Natural killer cell (primary cell): ENCODE results near the gene ZNF467. TPM values are rescaled to one million over a fixed set of nuclear protein-coding genes. Genes with fewer than 3 reads are reported as not detected.

ENCODE experiments used
- ATAC-seq, 3 donors: fragments of 150-1000 bp in 2 of 3; fragments of 200-7000 bp in 1 of 3; cut with Tn5 transposase; 1 replicate in 1 of 3; 2 replicates in 2 of 3; pipeline ENCODE4 v1.10.0; 2021; ENCODE audit warnings: mild to moderate bottlenecking in 2 of 3, moderate library complexity in 2 of 3
- DNase-seq, 2 donors: peaks; one replicate each; pipeline versions ENCODE4 v3.0.0 to v3.0.0-alpha.2; 2013 to 2021; ENCODE audit warnings: mixed read lengths in 1 of 2
- H3K27ac ChIP-seq: one replicate; pipeline ENCODE4 v1.5.1; 2013; ENCODE audit warnings: mild to moderate bottlenecking, low read length
- H3K27me3 ChIP-seq: one replicate; pipeline ENCODE4 v1.6.1; 2013; ENCODE audit warnings: low read length; ENCODE audit not compliant: control insufficient read depth, insufficient read depth
- H3K36me3 ChIP-seq: one replicate; pipeline ENCODE4 v1.6.1; 2013; ENCODE audit warnings: low read length; ENCODE audit not compliant: control insufficient read depth, insufficient read depth
- H3K4me1 ChIP-seq: one replicate; pipeline ENCODE4 v1.6.1; 2013; ENCODE audit warnings: low read length; ENCODE audit not compliant: control insufficient read depth, insufficient read depth
- H3K4me3 ChIP-seq: one replicate; pipeline ENCODE4 v1.5.1; 2013; ENCODE audit warnings: low read length
- H3K9me3 ChIP-seq: one replicate; pipeline ENCODE4 v1.6.1; 2013; ENCODE audit warnings: low read length; ENCODE audit not compliant: control insufficient read depth, insufficient read depth
- H3K27ac Mint-ChIP-seq, 2 donors: one replicate each; pipeline ENCODE4 v1.8.0; 2022; ENCODE audit warnings: mild to moderate bottlenecking in 2 of 2, mixed read lengths in 2 of 2, moderate library complexity in 1 of 2
- H3K27me3 Mint-ChIP-seq, 2 donors: one replicate each; pipeline ENCODE4 v1.8.0; 2022; ENCODE audit warnings: low read depth in 2 of 2, mixed read lengths in 2 of 2
- H3K36me3 Mint-ChIP-seq: one replicate; pipeline ENCODE4 v1.8.0; 2022; ENCODE audit warnings: mixed read lengths
- H3K4me1 Mint-ChIP-seq, 2 donors: one replicate each; pipeline ENCODE4 v1.8.0; 2022; ENCODE audit warnings: mixed read lengths in 2 of 2
- H3K4me3 Mint-ChIP-seq: one replicate; pipeline ENCODE4 v1.8.0; 2022; ENCODE audit warnings: mild to moderate bottlenecking, moderate library complexity, mixed read lengths
- H3K9me3 Mint-ChIP-seq, 2 donors: one replicate each; pipeline ENCODE4 v1.8.0; 2022; ENCODE audit warnings: mixed read lengths in 2 of 2
- WGBS: methylation state at CpG from one replicate; pipeline ENCODE4 v1.1.7; 2013; ENCODE audit warnings: missing lambda C conversion rate; ENCODE audit not compliant: insufficient coverage; 5-methylcytosine and 5-hydroxymethylcytosine counted together
- intact Hi-C: fragments of 100-400 bp; cut with micrococcal nuclease; formaldehyde crosslinking; loops from one replicate; pipeline ENCODE4 v1.14.2; 2022
- total RNA-seq, 4 donors: library from RNA; stranded (reverse); fragments of 120-200 nt in 1 of 4; gene quantifications; one replicate each; pipeline versions ENCODE4 v1.2.3 to v1.2.4, GENCODE V29; 2013 to 2022
- TF ChIP-seq, protein P1 (sequence below): fragments of 200-600 bp; IDR thresholded peaks from one replicate; pipeline ENCODE4 v1.8.0; 2022; ENCODE audit warnings: antibody characterized with exemption

ZNF467 gene
- total RNA-seq, 3 donors from 2014 or later (not counting 1 experiment from before 2014, with no cell fraction given): 2.8 to 5.4 (median 3.7) TPM

DNA sequence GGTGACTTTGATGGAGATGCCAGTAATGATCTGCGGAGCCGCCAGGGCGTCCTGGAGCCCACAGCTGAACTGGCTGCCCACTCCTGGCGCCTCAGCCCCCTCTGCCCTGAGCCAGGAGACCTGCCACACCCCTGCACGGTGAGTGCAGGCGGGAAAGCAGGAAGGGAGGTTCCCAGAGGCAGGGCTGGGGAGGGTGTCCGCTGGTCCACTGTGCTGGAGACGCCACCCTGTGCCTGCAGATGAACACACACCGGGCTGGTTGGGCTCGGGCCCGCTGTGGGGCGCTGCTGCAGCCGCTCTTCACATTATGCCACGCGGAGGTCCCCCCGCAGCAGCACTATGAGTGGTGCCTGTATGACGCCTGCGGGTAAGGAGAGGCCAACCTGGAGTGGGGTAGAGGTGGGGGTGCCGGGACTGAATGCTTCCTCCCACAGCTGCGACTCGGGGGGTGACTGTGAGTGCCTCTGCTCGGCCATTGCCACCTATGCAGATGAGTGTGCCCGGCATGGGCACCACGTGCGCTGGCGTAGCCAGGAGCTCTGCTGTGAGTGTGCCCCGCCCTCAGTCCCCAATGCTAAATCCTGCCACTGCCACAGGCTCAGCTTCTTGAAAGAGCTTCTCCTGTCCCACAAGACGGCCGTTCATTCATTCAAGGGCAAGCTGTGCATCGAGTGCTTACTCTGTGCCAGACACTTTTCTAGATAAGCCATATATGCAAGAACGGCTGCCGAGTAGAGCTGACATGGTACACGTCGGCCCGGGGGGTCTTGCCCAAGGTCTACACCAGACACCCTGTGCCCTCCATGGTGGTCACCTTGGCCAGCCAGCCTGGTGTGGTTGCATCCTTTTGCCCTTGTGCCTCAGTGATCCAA is 14.3 kb upstream of the ZNF467 start:
- intact Hi-C loops: no loop called here
- DNase-seq (peak in 1 of 2 donors; percentile 29), ATAC-seq (peak in 2 of 3 donors; percentile 43 to 59)
- no peak overlapping the region for H3K4me3 Mint-ChIP-seq
- H3K27ac Mint-ChIP-seq: no peak overlapping the region
- no peak overlapping the region for H3K27ac ChIP-seq
- no peaks in the 10 kb centered on the region for H3K36me3 ChIP-seq
- peaks cover 3% of the 10 kb centered on the region for H3K27me3 ChIP-seq
- peaks cover 0 to 12% of the 10 kb centered on the region in 2 donors for H3K4me1 Mint-ChIP-seq
- H3K27me3 Mint-ChIP-seq: peaks cover 0 to 22% of the 10 kb centered on the region in 2 donors
- TF ChIP-seq, protein P1, sequence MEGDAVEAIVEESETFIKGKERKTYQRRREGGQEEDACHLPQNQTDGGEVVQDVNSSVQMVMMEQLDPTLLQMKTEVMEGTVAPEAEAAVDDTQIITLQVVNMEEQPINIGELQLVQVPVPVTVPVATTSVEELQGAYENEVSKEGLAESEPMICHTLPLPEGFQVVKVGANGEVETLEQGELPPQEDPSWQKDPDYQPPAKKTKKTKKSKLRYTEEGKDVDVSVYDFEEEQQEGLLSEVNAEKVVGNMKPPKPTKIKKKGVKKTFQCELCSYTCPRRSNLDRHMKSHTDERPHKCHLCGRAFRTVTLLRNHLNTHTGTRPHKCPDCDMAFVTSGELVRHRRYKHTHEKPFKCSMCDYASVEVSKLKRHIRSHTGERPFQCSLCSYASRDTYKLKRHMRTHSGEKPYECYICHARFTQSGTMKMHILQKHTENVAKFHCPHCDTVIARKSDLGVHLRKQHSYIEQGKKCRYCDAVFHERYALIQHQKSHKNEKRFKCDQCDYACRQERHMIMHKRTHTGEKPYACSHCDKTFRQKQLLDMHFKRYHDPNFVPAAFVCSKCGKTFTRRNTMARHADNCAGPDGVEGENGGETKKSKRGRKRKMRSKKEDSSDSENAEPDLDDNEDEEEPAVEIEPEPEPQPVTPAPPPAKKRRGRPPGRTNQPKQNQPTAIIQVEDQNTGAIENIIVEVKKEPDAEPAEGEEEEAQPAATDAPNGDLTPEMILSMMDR: no peak
- no peak overlapping the region for H3K4me3 ChIP-seq
- no peaks in the 10 kb centered on the region for H3K9me3 Mint-ChIP-seq
- no peaks in the 10 kb centered on the region for H3K36me3 Mint-ChIP-seq
- no peaks in the 10 kb centered on the region for H3K9me3 ChIP-seq
- H3K4me1 ChIP-seq: no peaks in the 10 kb centered on the region
- WGBS: 50% methylated on average over 35 of the region's 35 CpGs

DNA sequence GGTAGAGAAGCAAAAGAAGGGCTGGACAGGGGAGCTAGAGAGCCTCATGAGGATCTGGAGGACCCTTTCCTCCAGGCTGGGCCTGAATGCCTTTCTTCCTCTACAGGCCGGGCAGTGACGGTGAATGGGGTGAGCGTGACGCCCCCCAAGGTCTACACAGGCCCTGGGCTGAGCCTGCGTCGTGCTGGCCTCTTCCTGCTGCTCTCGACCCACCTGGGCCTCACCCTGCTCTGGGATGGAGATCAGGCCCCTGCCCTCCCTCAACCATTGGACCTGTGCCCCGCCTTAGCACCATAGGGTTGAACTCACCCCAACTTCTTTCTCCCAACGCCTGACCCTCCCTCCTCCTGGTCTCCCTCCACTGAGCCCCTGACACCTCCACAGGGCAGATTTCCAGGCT is 12.6 kb upstream of the ZNF467 start:
- no peaks in the 10 kb centered on the region for H3K9me3 Mint-ChIP-seq
- ATAC-seq (no peak), DNase-seq (no peak)
- intact Hi-C loops: no loop called here
- Histone ChIP-seq H3K9me3 (no peaks in the 10 kb centered on the region), H3K27ac (no peak overlapping the region), H3K4me3 (no peak overlapping the region), H3K36me3 (no peaks in the 10 kb centered on the region), H3K27me3 (peaks cover 2% of the 10 kb centered on the region), H3K4me1 (no peaks in the 10 kb centered on the region)
- peaks cover 0 to 17% of the 10 kb centered on the region in 2 donors for H3K27me3 Mint-ChIP-seq
- TF ChIP-seq, protein P1: no peak
- H3K4me3 Mint-ChIP-seq: no peak overlapping the region
- H3K27ac Mint-ChIP-seq: no peak overlapping the region
- WGBS: 84% methylated on average over 9 of the region's 9 CpGs
- no peaks in the 10 kb centered on the region for H3K36me3 Mint-ChIP-seq
- H3K4me1 Mint-ChIP-seq: peaks cover 0 to 13% of the 10 kb centered on the region in 2 donors

DNA sequence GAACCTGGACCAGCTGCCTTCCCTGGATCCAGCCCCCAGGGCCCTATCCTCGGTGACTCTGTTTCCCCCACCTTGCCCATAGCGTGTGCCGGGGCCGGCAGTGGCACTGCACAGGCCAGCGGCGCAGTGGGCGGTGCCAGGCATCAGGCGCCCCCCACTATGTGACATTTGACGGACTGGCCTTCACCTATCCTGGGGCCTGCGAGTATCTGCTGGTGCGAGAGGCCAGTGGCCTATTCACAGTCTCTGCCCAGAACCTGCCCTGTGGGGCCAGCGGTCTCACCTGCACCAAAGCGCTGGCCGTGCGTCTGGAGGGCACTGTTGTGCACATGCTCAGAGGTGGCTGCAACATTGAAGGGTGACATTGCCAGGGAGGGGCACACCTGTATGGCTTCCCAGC is 12.0 kb upstream of the ZNF467 start:
- H3K4me1 Mint-ChIP-seq: peaks cover 0 to 14% of the 10 kb centered on the region in 2 donors
- no peak for DNase-seq
- WGBS: 93% methylated on average over 15 of the region's 15 CpGs
- H3K36me3 Mint-ChIP-seq: no peaks in the 10 kb centered on the region
- H3K27ac Mint-ChIP-seq: no peak overlapping the region
- Histone ChIP-seq H3K27ac (no peak overlapping the region), H3K36me3 (no peaks in the 10 kb centered on the region), H3K4me1 (no peaks in the 10 kb centered on the region), H3K27me3 (peaks cover 2% of the 10 kb centered on the region), H3K9me3 (no peaks in the 10 kb centered on the region), H3K4me3 (no peak overlapping the region)
- intact Hi-C loops: no loop called here
- peaks cover 0 to 11% of the 10 kb centered on the region in 2 donors for H3K27me3 Mint-ChIP-seq
- H3K9me3 Mint-ChIP-seq: no peaks in the 10 kb centered on the region
- no peak overlapping the region for H3K4me3 Mint-ChIP-seq
- no peak for ATAC-seq
- TF ChIP-seq, protein P1: no peak
